ENCODE results near the gene FUBP1.

DNA sequence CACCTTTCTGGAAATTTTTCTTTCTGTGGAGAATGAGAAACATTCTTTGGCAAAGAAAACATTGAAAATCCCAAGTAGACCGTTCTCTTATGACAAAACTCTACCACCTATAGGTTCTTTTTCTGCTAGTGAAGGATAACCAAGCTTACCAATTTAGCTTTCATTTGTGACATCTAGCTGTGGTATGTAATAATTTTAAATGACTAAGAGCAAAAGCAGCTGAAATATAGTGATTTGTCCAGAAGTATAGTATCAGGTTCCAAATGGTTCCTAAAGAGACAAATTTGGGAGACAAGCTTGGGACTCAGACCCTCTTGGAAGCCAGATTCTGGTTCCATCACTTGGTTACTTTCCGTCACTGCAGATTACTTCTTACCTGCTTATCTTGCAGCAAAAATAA lies 24.4 kb downstream of the FUBP1 start:
- TF ChIP-seq CTCF (IDR thresholded peaks at IDR 0.05; ENCODE audit: poor library complexity) (no peak), EZH2phosphoT487 (IDR thresholded peaks at IDR 0.05; ENCODE audit: low read depth, severe bottlenecking, unreplicated experiment) (no peak)
